ENCODE measurements around the gene CACNG1. TPM values are rescaled to one million over a fixed set of nuclear protein-coding genes. Genes with fewer than 3 reads are reported as not detected.
A peak's percentile ranks its signal among the peaks of the same experiment; 100 is the strongest.

CACNG1 gene
- polyA plus RNA-seq, 2 of the 4 experiments (the other 2 are of a cell fraction): 0.15 TPM; not detected in 1

- Histone ChIP-seq H3K27ac (no peak overlapping the region), H3K4me3 (no peak overlapping the region), H3K9me3 (no peaks in the 10 kb centered on the region), H3K4me2 (no peak overlapping the region), H3K4me1 (peaks cover 3% of the 10 kb centered on the region)
- ATAC-seq (no peak), DNase-seq (ENCODE audit: low read depth in 1 of 2, low spot score in 1 of 2) (no peak), FAIRE-seq (no peak)
- ChIA-PET CTCF (interaction anchor here (1.2 to 2.1 kb wide), 2 partner anchors 9 to 170 kb away, joined by 3 to 6 read pairs; no protein-coding TSS in a partner anchor), POLR2A (no interaction called here)
- TF ChIP-seq MAFK (IDR thresholded peaks at IDR 0.05; ENCODE audit: partially characterized antibody): peak; percentile 81
- TF ChIP-seq, protein P1, sequence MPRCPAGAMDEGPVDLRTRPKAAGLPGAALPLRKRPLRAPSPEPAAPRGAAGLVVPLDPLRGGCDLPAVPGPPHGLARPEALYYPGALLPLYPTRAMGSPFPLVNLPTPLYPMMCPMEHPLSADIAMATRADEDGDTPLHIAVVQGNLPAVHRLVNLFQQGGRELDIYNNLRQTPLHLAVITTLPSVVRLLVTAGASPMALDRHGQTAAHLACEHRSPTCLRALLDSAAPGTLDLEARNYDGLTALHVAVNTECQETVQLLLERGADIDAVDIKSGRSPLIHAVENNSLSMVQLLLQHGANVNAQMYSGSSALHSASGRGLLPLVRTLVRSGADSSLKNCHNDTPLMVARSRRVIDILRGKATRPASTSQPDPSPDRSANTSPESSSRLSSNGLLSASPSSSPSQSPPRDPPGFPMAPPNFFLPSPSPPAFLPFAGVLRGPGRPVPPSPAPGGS (IDR thresholded peaks at IDR 0.05): no peak
- 95% methylated on average over 5 of the region's 5 CpGs for WGBS (ENCODE audit: missing lambda C conversion rate)
Observed at GRCh38 chr17:67069603-67070136, 25.3 kb downstream of the CACNG1 start.

GRCh38 chr17:67071595-67071994 lies 27.2 kb downstream of the CACNG1 start:
- ATAC-seq (no peak), DNase-seq (ENCODE audit: low read depth in 1 of 2, low spot score in 1 of 2) (no peak), FAIRE-seq (no peak)
- TF ChIP-seq ZFP36 (IDR thresholded peaks at IDR 0.05; ENCODE audit: borderline replicate concordance, partially characterized antibody): no peak
- TF ChIP-seq REST (IDR thresholded peaks at IDR 0.05): no peak
- TF ChIP-seq, protein P2, sequence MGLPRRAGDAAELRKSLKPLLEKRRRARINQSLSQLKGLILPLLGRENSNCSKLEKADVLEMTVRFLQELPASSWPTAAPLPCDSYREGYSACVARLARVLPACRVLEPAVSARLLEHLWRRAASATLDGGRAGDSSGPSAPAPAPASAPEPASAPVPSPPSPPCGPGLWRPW (IDR thresholded peaks at IDR 0.05): no peak
- TF ChIP-seq MYC (IDR thresholded peaks at IDR 0.05; ENCODE audit: borderline replicate concordance, low read length): no peak
- no peak for TF ChIP-seq CEBPB (IDR thresholded peaks at IDR 0.05)
- no peak for TF ChIP-seq NR3C1 (IDR thresholded peaks at IDR 0.05)
- no peak overlapping the region for H3K4me2 ChIP-seq
- H3K4me1 ChIP-seq: peaks cover 9% of the 10 kb centered on the region
- CTCF ChIA-PET: interaction anchor here (2.0 kb wide), 1 partner anchor 10 kb away, joined by 6 read pairs; no protein-coding TSS in a partner anchor
- no peak overlapping the region for H3K27ac ChIP-seq
- POLR2A ChIA-PET: no interaction called here
- H3K9me3 ChIP-seq: no peaks in the 10 kb centered on the region
- no peak overlapping the region for H3K4me3 ChIP-seq

DNA sequence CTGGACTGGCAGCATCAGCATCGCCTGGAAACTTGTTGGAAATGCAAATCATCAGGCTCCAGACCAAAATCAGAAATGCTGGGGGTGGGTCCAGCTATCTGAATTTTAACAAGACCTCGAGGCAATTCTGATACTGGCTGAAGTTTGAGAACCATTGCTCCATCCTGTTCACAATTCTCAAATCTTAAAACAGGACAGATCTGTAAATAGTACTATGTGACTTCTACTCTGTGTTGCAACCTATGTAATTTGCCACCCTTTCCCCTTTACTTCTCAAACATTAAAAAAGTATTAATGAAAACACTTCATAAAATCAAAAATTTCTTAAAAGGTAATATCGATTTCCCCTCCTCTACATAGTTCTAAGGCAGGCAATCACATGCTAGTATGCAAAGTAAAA lies 28.5 kb downstream of the CACNG1 start:
- no peak for TF ChIP-seq HMGXB4 (CRISPR knock-in tag; IDR thresholded peaks at IDR 0.05; ENCODE audit: borderline replicate concordance)
- TF ChIP-seq, protein P3, sequence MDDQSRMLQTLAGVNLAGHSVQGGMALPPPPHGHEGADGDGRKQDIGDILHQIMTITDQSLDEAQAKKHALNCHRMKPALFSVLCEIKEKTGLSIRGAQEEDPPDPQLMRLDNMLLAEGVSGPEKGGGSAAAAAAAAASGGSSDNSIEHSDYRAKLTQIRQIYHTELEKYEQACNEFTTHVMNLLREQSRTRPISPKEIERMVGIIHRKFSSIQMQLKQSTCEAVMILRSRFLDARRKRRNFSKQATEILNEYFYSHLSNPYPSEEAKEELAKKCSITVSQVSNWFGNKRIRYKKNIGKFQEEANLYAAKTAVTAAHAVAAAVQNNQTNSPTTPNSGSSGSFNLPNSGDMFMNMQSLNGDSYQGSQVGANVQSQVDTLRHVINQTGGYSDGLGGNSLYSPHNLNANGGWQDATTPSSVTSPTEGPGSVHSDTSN (IDR thresholded peaks at IDR 0.05): no peak
- no peak for TF ChIP-seq JUN (IDR thresholded peaks at IDR 0.05)
- TF ChIP-seq HOXB5 (CRISPR knock-in tag; IDR thresholded peaks at IDR 0.05): no peak
- no peak for TF ChIP-seq CBX2 (IDR thresholded peaks at IDR 0.05; ENCODE audit: borderline replicate concordance, low read depth)
- TF ChIP-seq CHD2 (IDR thresholded peaks at IDR 0.05; ENCODE audit: low read length, partially characterized antibody): no peak
- TF ChIP-seq GATA3 (IDR thresholded peaks at IDR 0.05; ENCODE audit: borderline replicate concordance): no peak
- TF ChIP-seq BHLHE40 (IDR thresholded peaks at IDR 0.05; ENCODE audit: low read depth, low read length): no peak
- TF ChIP-seq, protein P1 (IDR thresholded peaks at IDR 0.05): no peak
- TF ChIP-seq, protein P4, sequence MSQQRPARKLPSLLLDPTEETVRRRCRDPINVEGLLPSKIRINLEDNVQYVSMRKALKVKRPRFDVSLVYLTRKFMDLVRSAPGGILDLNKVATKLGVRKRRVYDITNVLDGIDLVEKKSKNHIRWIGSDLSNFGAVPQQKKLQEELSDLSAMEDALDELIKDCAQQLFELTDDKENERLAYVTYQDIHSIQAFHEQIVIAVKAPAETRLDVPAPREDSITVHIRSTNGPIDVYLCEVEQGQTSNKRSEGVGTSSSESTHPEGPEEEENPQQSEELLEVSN (IDR thresholded peaks at IDR 0.05; ENCODE audit: borderline replicate concordance, low read depth): no peak
- TF ChIP-seq HEYL (CRISPR knock-in tag; IDR thresholded peaks at IDR 0.05): no peak
- TF ChIP-seq TFCP2L1 (CRISPR knock-in tag; IDR thresholded peaks at IDR 0.05): no peak
- no peak for TF ChIP-seq HDAC2 (IDR thresholded peaks at IDR 0.05)
- TF ChIP-seq EP300 (IDR thresholded peaks at IDR 0.05): no peak
- TF ChIP-seq KDM5A (IDR thresholded peaks at IDR 0.05): no peak
- TF ChIP-seq, protein P5, sequence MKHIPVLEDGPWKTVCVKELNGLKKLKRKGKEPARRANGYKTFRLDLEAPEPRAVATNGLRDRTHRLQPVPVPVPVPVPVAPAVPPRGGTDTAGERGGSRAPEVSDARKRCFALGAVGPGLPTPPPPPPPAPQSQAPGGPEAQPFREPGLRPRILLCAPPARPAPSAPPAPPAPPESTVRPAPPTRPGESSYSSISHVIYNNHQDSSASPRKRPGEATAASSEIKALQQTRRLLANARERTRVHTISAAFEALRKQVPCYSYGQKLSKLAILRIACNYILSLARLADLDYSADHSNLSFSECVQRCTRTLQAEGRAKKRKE (CRISPR knock-in tag; IDR thresholded peaks at IDR 0.05; ENCODE audit: low read depth): no peak
- POLR2A ChIA-PET: no interaction called here

More for the DNA sequence above, 28.5 kb downstream of the CACNG1 start:
- 63% methylated on average over 3 of the region's 3 CpGs for WGBS (ENCODE audit: missing lambda C conversion rate)
- Histone ChIP-seq H3K9me3 (no peaks in the 10 kb centered on the region), H3K4me3 (no peak overlapping the region), H3K27ac (no peak overlapping the region), H3K4me2 (no peak overlapping the region), H3K4me1 (peaks cover 9% of the 10 kb centered on the region)
- FAIRE-seq (no peak), ATAC-seq (no peak), DNase-seq (ENCODE audit: low read depth in 1 of 2, low spot score in 1 of 2) (no peak)
- CTCF ChIA-PET: interaction anchor here (2.0 kb wide), 1 partner anchor 9 kb away, joined by 6 read pairs; no protein-coding TSS in a partner anchor

Measured in A549 (cell line).